ENCODE data around the gene SKA1. TPM values are rescaled to one million over a fixed set of nuclear protein-coding genes. Genes with fewer than 3 reads are reported as not detected.
"Not testable (repeated sequence)": the region's sequence is repeated elsewhere in the genome, so short reads cannot be mapped to it uniquely, and the experiment has no call there.

SKA1 gene
- total RNA-seq, 1 experiment from 2014 or later: 49.9 TPM

DNA sequence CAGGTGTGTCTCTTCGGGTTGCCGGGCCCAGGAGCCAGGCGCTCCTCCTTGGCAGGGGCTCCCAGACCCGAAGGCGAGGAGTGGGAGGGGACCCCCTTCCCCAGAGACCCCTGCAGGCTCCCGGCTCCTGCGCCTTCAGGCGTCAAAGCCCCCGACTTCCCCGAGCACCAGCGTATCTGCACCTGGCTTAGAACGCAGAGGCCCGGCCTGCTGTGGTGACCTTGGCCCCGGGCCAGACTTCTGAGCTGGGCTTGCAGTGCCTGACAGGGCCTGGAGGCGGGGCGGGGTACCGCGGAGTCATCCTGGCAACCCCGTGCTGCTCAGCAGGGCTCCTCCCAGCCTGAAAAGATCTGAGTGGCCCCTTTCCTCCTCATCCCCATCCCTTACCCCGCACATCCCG lies 27.0 kb downstream of the SKA1 start:
- Histone ChIP-seq H3K4me1 (no peaks in the 10 kb centered on the region), H3K27me3 (no peaks in the 10 kb centered on the region), H3K36me3 (no peaks in the 10 kb centered on the region), H3K27ac (no peak overlapping the region), H3K4me3 (no peak overlapping the region), H3K9me3 (replicated peaks) (no peaks in the 10 kb centered on the region)
- DNase-seq: peak; percentile 65 to 71

GRCh38 chr18:50404752-50405581 lies 30.1 kb downstream of the SKA1 start:
- H3K4me3 ChIP-seq; H3K4me1 ChIP-seq; H3K9me3 ChIP-seq (replicated peaks); H3K36me3 ChIP-seq; H3K27me3 ChIP-seq; H3K27ac ChIP-seq: not testable (repeated sequence)
- peak in 1 of 2 experiments; percentile 28 for DNase-seq

DNA sequence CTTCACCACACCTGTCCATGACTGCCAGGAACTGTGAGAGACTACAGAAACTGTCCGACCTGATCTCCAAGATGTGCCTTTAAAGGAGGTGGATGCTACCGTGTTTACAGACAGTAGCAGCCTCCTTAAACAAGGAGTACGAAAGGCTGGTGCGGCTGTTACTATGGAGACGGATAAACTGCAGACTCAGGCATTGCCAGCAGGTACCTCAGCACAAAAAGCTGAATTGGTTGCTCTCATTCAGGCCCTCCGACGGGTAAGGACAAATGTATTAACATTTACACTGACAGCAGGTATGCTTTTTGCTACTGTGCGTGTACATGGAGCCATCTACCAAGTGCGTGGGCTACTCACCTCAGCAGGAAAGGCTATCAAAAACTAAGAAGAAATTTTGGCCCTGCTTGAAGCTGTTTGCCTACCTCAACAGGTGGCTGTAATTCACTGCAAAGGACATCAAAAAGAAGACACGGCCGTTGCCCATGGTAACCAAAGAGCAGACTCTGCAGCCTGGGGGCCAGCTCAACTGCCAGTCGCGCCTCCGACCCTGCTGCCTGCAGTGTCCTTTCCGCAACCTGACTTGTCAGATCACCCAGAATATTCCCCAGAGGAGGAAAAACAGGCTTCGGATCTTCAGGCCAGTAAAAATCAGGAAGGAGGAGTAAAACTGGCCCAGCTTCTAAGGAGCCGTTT lies 30.9 kb downstream of the SKA1 start:
- no peak overlapping the region for H3K4me3 ChIP-seq
- H3K4me1 ChIP-seq: no peaks in the 10 kb centered on the region
- no peaks in the 10 kb centered on the region for H3K9me3 ChIP-seq (replicated peaks)
- H3K27me3 ChIP-seq: no peaks in the 10 kb centered on the region
- no peaks in the 10 kb centered on the region for H3K36me3 ChIP-seq
- no peak for DNase-seq
- no peak overlapping the region for H3K27ac ChIP-seq

GRCh38 chr18:50409236-50409635 lies 34.4 kb downstream of the SKA1 start:
- Histone ChIP-seq H3K27me3 (no peaks in the 10 kb centered on the region), H3K36me3 (no peaks in the 10 kb centered on the region), H3K27ac (no peak overlapping the region), H3K9me3 (replicated peaks) (no peaks in the 10 kb centered on the region), H3K4me3 (no peak overlapping the region), H3K4me1 (no peaks in the 10 kb centered on the region)
- DNase-seq: no peak

- DNase-seq: no peak
- no peaks in the 10 kb centered on the region for H3K9me3 ChIP-seq (replicated peaks)
- no peaks in the 10 kb centered on the region for H3K27me3 ChIP-seq
- H3K36me3 ChIP-seq: no peaks in the 10 kb centered on the region
- no peak overlapping the region for H3K4me3 ChIP-seq
- H3K4me1 ChIP-seq: no peaks in the 10 kb centered on the region
- no peak overlapping the region for H3K27ac ChIP-seq
Observed at GRCh38 chr18:50410008-50410407, 35.2 kb downstream of the SKA1 start.

- DNase-seq: no peak
- no peaks in the 10 kb centered on the region for H3K36me3 ChIP-seq
- no peak overlapping the region for H3K27ac ChIP-seq
- no peaks in the 10 kb centered on the region for H3K27me3 ChIP-seq
- no peaks in the 10 kb centered on the region for H3K9me3 ChIP-seq (replicated peaks)
- no peaks in the 10 kb centered on the region for H3K4me1 ChIP-seq
- H3K4me3 ChIP-seq: no peak overlapping the region
Observed at GRCh38 chr18:50410894-50411293, 36.0 kb downstream of the SKA1 start.

GRCh38 chr18:50416832-50417231 lies 42.0 kb downstream of the SKA1 start:
- not testable (repeated sequence) for H3K27me3 ChIP-seq; H3K4me3 ChIP-seq; H3K4me1 ChIP-seq; H3K36me3 ChIP-seq; H3K9me3 ChIP-seq (replicated peaks); H3K27ac ChIP-seq; DNase-seq

DNA sequence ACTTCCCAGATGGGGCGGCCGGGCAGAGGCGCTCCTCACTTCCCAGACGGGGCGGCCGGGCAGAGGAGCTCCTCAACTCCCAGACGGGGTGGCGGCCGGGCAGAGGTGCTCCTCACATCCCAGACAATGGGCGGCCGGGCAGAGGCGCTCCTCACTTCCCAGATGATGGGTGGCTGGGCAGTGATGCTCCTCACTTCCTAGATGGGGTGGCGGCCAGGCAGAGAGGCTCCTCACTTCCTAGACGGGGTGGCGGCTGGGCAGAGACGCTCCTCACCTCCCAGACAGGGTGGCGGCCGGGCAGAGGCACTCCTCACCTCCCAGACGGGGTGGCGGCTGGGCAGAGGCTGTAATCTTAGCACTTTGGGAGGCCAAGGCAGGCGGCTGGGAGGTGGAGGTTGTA lies 42.9 kb downstream of the SKA1 start:
- not testable (repeated sequence) for H3K4me1 ChIP-seq; H3K27ac ChIP-seq; H3K36me3 ChIP-seq; H3K9me3 ChIP-seq (replicated peaks); H3K4me3 ChIP-seq; H3K27me3 ChIP-seq; DNase-seq

DNA sequence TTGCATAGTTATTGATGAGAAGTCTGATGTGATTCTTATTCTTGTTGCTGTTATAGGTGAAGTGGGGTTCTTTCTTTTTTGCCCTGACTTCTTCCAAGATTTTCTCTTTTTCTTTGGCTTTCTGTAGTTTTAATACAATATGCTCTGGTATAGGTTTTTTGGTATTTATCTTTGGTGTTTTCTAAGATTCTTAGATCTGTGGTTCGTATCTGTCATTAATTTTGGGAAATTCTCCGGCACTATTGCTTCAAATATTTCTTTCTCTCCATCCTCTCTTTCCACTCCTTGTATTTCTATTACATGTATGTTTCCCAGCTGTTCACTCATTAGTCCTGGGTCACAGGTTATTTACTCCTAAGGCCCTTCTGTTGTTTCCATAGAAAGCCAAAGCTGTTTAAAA lies 43.8 kb downstream of the SKA1 start:
- H3K4me1 ChIP-seq: no peaks in the 10 kb centered on the region
- no peak for DNase-seq
- no peak overlapping the region for H3K27ac ChIP-seq
- no peaks in the 10 kb centered on the region for H3K9me3 ChIP-seq (replicated peaks)
- no peaks in the 10 kb centered on the region for H3K27me3 ChIP-seq
- H3K4me3 ChIP-seq: no peak overlapping the region
- no peaks in the 10 kb centered on the region for H3K36me3 ChIP-seq

DNA sequence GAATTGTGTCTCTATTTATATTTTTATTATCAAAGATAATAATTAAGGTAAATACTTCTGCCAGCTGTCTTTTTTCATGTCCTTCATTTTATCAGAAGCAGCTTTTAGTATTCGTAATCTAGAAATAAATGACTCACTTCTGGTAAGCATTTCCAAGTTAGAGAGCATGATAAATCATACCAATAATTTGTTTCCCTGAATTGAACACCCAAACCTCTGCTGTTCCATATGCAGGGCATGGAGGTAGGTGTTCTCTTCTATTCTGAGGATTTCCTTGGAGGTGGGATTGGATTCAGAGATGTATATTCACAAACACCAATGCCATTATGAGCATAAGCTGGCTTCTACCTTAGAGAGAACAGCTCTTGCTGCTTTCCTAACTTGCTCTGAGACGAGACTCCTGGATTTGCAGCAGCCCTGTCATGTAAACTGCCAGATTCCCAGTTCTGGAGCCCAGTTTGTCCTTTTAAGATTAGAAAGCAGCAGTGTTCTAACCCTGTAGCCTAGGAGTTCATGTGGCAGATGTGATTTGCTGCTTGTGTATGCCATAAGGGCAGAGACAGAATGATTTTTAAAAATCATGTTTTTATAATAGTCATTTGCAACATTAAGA lies 47.5 kb downstream of the SKA1 start:
- no peak overlapping the region for H3K4me3 ChIP-seq
- H3K27me3 ChIP-seq: no peaks in the 10 kb centered on the region
- H3K36me3 ChIP-seq: no peaks in the 10 kb centered on the region
- no peaks in the 10 kb centered on the region for H3K9me3 ChIP-seq (replicated peaks)
- H3K4me1 ChIP-seq: no peaks in the 10 kb centered on the region
- no peak for DNase-seq
- no peak overlapping the region for H3K27ac ChIP-seq

GRCh38 chr18:50424877-50425690 lies 50.2 kb downstream of the SKA1 start:
- Histone ChIP-seq H3K27ac (no peak overlapping the region), H3K36me3 (no peaks in the 10 kb centered on the region), H3K4me3 (no peak overlapping the region), H3K27me3 (no peaks in the 10 kb centered on the region), H3K9me3 (replicated peaks) (no peaks in the 10 kb centered on the region), H3K4me1 (no peaks in the 10 kb centered on the region)
- no peak for DNase-seq

- no peaks in the 10 kb centered on the region for H3K4me1 ChIP-seq
- H3K9me3 ChIP-seq (replicated peaks): no peaks in the 10 kb centered on the region
Observed at GRCh38 chr18:50427896-50428295, 53.0 kb downstream of the SKA1 start.

GRCh38 chr18:50428531-50429206 lies 53.8 kb downstream of the SKA1 start:
- H3K36me3 ChIP-seq: no peaks in the 10 kb centered on the region
- no peaks in the 10 kb centered on the region for H3K27me3 ChIP-seq
- no peak for DNase-seq
- H3K9me3 ChIP-seq (replicated peaks): no peaks in the 10 kb centered on the region
- no peaks in the 10 kb centered on the region for H3K4me1 ChIP-seq
- H3K4me3 ChIP-seq: no peak overlapping the region
- H3K27ac ChIP-seq: no peak overlapping the region

More at GRCh38 chr18:50427896-50428295, 53.0 kb downstream of the SKA1 start:
- no peak overlapping the region for H3K27ac ChIP-seq
- H3K4me3 ChIP-seq: no peak overlapping the region
- H3K36me3 ChIP-seq: no peaks in the 10 kb centered on the region
- H3K27me3 ChIP-seq: no peaks in the 10 kb centered on the region
- DNase-seq: no peak

GRCh38 chr18:50429207-50429948 lies 54.5 kb downstream of the SKA1 start:
- Histone ChIP-seq H3K9me3 (replicated peaks) (no peaks in the 10 kb centered on the region), H3K36me3 (no peaks in the 10 kb centered on the region)
- peak in 1 of 2 experiments; percentile 50 for DNase-seq

More at GRCh38 chr18:50429207-50429948, 54.5 kb downstream of the SKA1 start:
- H3K27ac ChIP-seq: no peak overlapping the region
- no peaks in the 10 kb centered on the region for H3K4me1 ChIP-seq
- 0 out of 2 replicates have a peak, but pooled peaks cover 3% of the 10 kb centered on the region for H3K27me3 ChIP-seq
- no peak overlapping the region for H3K4me3 ChIP-seq
